Right atrium auricular region (tissue), 2 donors: ENCODE measurements around the gene MORN5. TPM values are rescaled to one million over a fixed set of nuclear protein-coding genes. Genes with fewer than 3 reads are reported as not detected.

ENCODE experiments used
- DNase-seq: peaks from one replicate; pipeline ENCODE4 v3.0.0-alpha.2; 2019; ENCODE audit warnings: low spot score
- H3K27ac ChIP-seq, 2 donors: fragments of 200-600 bp; sonication (generic); 1 replicate in 1 of 2; 2 replicates in 1 of 2; pipeline ENCODE4 v1.5.1; 2016 to 2019
- H3K27me3 ChIP-seq, 2 donors: fragments of 200-600 bp; sonication (generic); one replicate each; pipeline versions ENCODE4 v1.5.1 to v1.6.0; 2017 to 2019
- H3K36me3 ChIP-seq: fragments of 200-600 bp; sonication (generic); one replicate; pipeline ENCODE4 v1.5.1; 2016
- H3K4me1 ChIP-seq, 2 donors: fragments of 200-600 bp; sonication (generic); one replicate each; pipeline versions ENCODE4 v1.5.1 to v1.6.0; 2017 to 2019
- H3K4me3 ChIP-seq, 2 donors: fragments of 200-600 bp; sonication (generic); 1 replicate in 1 of 2; 2 replicates in 1 of 2; pipeline ENCODE4 v1.5.1; 2017 to 2019; ENCODE audit warnings: mild to moderate bottlenecking in 1 of 2, moderate library complexity in 1 of 2
- H3K9me3 ChIP-seq, 2 donors: fragments of 200-600 bp; sonication (generic); one replicate each; pipeline ENCODE4 v1.5.1; 2019
- CTCF ChIP-seq, 2 donors: fragments of 200-600 bp; sonication (generic); IDR thresholded peaks; one replicate each; pipeline ENCODE4 v1.5.1; 2019; ENCODE audit warnings: antibody characterized with exemption in 2 of 2
- total RNA-seq, 2 donors: library from RNA; depleted of rRNA; stranded (reverse); fragments of >200 nt; gene quantifications; one replicate each; pipeline ENCODE4 v1.1.0, GENCODE V29; 2016

The MORN5 gene
- total RNA-seq, 2 donors from 2014 or later = not detected

GRCh38 chr9:122228191-122228567 is 68.5 kb downstream of the MORN5 start:
- peaks cover 29 to 41% of the 10 kb centered on the region in 2 donors for H3K27me3 ChIP-seq
- H3K9me3 ChIP-seq = no peaks in the 10 kb centered on the region
- no peak overlapping the region for H3K27ac ChIP-seq
- no peaks in the 10 kb centered on the region for H3K36me3 ChIP-seq
- peak overlapping the region; percentile 26 to 49 for H3K4me3 ChIP-seq
- peaks cover 0 to 32% of the 10 kb centered on the region in 2 donors for H3K4me1 ChIP-seq
- DNase-seq = peak; percentile 47
- TF ChIP-seq CTCF (IDR thresholded peaks at IDR 0.05) = no peak

GRCh38 chr9:122228568-122229484 is 69.1 kb downstream of the MORN5 start, which contains the start of gene LHX6:
LHX6 (minus strand) TSS chr9:122228957; CDS start chr9:122228740, 217 bp downstream.
- peak; percentile 44 for DNase-seq
- Histone ChIP-seq H3K27me3 (peaks cover 29 to 41% of the 10 kb centered on the region in 2 donors), H3K4me3 (peak within 1 kb of the TSS; percentile 26 to 49), H3K4me1 (peaks cover 0 to 32% of the 10 kb centered on the region in 2 donors), H3K9me3 (no peaks in the 10 kb centered on the region), H3K36me3 (no peaks in the 10 kb centered on the region), H3K27ac (no peak within 1 kb of the TSS)
- TF ChIP-seq CTCF (IDR thresholded peaks at IDR 0.05) = no peak

- no peaks in the 10 kb centered on the region for H3K9me3 ChIP-seq
- H3K4me3 ChIP-seq = no peak overlapping the region
- peaks cover 0 to 32% of the 10 kb centered on the region in 2 donors for H3K4me1 ChIP-seq
- TF ChIP-seq CTCF (IDR thresholded peaks at IDR 0.05) = no peak
- H3K36me3 ChIP-seq = no peaks in the 10 kb centered on the region
- DNase-seq = no peak
- H3K27ac ChIP-seq = no peak overlapping the region
- H3K27me3 ChIP-seq = peaks cover 29 to 41% of the 10 kb centered on the region in 2 donors
Observed at GRCh38 chr9:122229485-122229837, 69.8 kb downstream of the MORN5 start.

- Histone ChIP-seq H3K9me3 (no peaks in the 10 kb centered on the region), H3K27me3 (peaks cover 10 to 15% of the 10 kb centered on the region in 2 donors), H3K4me1 (peaks cover 0 to 8% of the 10 kb centered on the region in 2 donors), H3K4me3 (no peak overlapping the region), H3K27ac (no peak overlapping the region), H3K36me3 (no peaks in the 10 kb centered on the region)
- DNase-seq = no peak
- no peak for TF ChIP-seq CTCF (IDR thresholded peaks at IDR 0.05)
Observed at GRCh38 chr9:122232796-122233306, 73.1 kb downstream of the MORN5 start.

GRCh38 chr9:122234022-122234748 is 74.5 kb downstream of the MORN5 start:
- no peak overlapping the region for H3K4me3 ChIP-seq
- no peak for TF ChIP-seq CTCF (IDR thresholded peaks at IDR 0.05)
- DNase-seq = peak; percentile 26
- H3K4me1 ChIP-seq = no peaks in the 10 kb centered on the region
- peaks cover 4 to 7% of the 10 kb centered on the region in 2 donors for H3K27me3 ChIP-seq
- no peaks in the 10 kb centered on the region for H3K36me3 ChIP-seq
- H3K27ac ChIP-seq = no peak overlapping the region
- no peaks in the 10 kb centered on the region for H3K9me3 ChIP-seq
